ENCODE measurements around the gene CPXM1. TPM values are rescaled to one million over a fixed set of nuclear protein-coding genes. Genes with fewer than 3 reads are reported as not detected.
"Not testable (repeated sequence)": the region's sequence is repeated elsewhere in the genome, so short reads cannot be mapped to it uniquely, and the experiment has no call there.

The CPXM1 gene
- total RNA-seq: 1 to 10 TPM; 1.6 to 1.7 TPM

GRCh38 chr20:2800521-2801285 is at the start of gene CPXM1:
Gene CPXM1 (minus strand): TSS chr20:2800627. CDS start chr20:2800572, 55 bp downstream.
- CTCF ChIA-PET: interaction anchor here (0.5 to 0.8 kb wide), 4 partner anchors 27 to 230 kb away, joined by 3 to 5 read pairs (median 4); partner anchors contain the start of genes PCED1A and VPS16

DNA sequence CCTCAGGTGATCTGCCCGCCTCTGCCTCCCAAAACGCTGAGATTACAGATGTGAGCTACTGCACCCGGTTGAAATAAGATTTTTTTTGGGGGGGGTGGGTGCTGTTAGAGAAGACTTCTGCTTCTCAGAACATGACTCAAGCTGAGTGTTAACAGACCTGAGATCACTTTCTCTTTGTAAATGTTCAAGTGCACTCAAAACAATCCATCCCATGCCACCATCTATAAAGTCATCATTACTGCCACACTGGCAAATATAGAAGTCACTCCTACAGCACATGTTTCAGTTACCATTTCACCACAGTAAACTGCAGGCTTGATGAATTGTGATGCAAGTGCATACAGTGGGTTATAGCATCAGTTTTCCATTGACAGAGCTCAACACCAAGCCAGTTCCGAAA is 49.1 kb upstream of the CPXM1 start:
- POLR2A ChIA-PET: no interaction called here
- CTCF ChIA-PET: interaction anchor here (1.2 kb wide), 1 partner anchor 16 kb away, joined by 3 read pairs; no protein-coding TSS in a partner anchor

More at GRCh38 chr20:2800521-2801285, at the start of gene CPXM1:
- POLR2A ChIA-PET: no interaction called here

DNA sequence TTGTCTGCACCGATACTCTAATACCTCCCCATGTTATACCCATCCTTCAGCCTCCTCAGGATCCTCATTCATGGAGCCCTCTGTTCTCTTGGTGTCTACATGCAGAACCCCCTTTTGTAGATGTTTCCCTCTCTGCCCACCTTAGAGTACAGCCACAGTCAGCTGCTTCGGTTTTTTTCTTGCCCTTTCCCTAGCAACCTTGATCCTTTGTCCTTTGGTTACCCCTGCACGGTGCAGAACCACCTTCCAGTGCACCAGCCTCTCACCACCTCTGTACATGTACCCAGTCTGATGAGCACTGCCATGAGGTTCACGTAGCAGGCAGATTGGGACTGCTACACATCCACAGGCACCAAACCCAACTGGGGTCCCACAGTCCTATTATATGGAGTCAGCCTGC is 47.4 kb upstream of the CPXM1 start:
- ChIA-PET CTCF (interaction anchor here (0.6 to 1.1 kb wide), 2 partner anchors 68 to 239 kb away, joined by 3 read pairs; no protein-coding TSS in a partner anchor), POLR2A (no interaction called here)

- POLR2A ChIA-PET: no interaction called here
Measured at GRCh38 chr20:2846698-2847097, 46.3 kb upstream of the CPXM1 start.

GRCh38 chr20:2845607-2846006 is 45.2 kb upstream of the CPXM1 start:
- CTCF ChIA-PET: interaction anchor here (0.7 to 1.6 kb wide), 2 partner anchors 10 to 13 kb away, joined by 3 to 5 read pairs; no protein-coding TSS in a partner anchor
- POLR2A ChIA-PET: no interaction called here

More at GRCh38 chr20:2846698-2847097, 46.3 kb upstream of the CPXM1 start:
- CTCF ChIA-PET: interaction anchor here (1.1 to 1.6 kb wide), 2 partner anchors 12 to 69 kb away, joined by 3 to 5 read pairs; no protein-coding TSS in a partner anchor

- POLR2A ChIA-PET: interaction anchor here (0.7 to 1.0 kb wide), 2 partner anchors 157 to 189 kb away, joined by 3 to 4 read pairs; no protein-coding TSS in a partner anchor
- CTCF ChIA-PET: interaction anchor here (1.6 kb wide), 1 partner anchor 11 kb away, joined by 8 read pairs; no protein-coding TSS in a partner anchor
Measured at GRCh38 chr20:2840967-2841531, 40.6 kb upstream of the CPXM1 start.

DNA sequence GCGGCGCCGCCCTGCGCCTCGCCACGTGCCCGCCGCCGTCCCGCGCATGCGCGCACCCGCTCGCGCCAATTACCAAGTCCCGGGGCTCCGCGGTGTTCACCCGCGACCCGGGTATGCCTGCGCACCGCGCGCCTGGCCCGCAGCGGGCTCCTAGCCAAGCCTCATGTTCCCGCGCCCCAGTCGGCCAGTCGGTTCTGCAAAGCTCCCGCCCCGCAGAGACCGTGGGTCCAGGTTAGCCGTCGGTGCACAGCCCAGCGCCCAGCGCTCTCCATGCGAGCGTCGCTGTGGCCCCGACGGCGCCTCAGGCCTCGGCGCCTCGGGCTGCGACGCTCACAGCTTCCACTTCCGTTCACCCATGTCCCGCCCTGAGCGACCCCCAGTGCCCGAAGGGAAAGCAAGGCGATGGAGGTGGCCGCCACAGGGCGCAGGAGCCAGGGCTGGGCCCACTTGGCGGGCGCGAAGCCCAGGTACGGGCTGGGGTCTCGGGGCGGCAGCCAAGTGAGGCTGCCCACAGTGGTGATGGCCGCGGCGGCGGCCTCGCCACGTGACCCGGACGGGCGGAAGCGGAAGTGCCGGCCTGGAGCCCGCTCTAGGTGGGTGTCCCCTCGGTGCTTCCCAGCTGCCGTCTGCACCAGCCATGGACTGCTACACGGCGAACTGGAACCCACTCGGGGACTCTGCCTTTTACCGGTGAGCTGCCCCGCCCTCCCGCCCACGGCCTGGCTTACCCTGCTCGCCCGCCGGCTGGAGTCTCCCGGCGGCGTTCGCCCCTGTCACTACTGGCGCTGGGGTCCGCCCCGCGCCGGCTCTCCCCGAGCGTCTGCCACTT is 39.9 kb upstream of the CPXM1 start, which contains the start of the genes PCED1A and VPS16:
PCED1A (minus strand) TSS at position 518 of the 829 bp plus-strand sequence. CDS start 743 bp downstream, outside the sequence.
VPS16 (plus strand) TSS at position 608 of the 829 bp plus-strand sequence; CDS start at position 638, 30 bp downstream.
- ChIA-PET POLR2A (interaction anchor here (1.0 kb wide), 1 partner anchor 189 kb away, joined by 4 read pairs; no protein-coding TSS in a partner anchor), CTCF (interaction anchor here (0.8 to 1.8 kb wide), 3 partner anchors 12 to 87 kb away, joined by 3 to 8 read pairs (median 5); no protein-coding TSS in a partner anchor)

DNA sequence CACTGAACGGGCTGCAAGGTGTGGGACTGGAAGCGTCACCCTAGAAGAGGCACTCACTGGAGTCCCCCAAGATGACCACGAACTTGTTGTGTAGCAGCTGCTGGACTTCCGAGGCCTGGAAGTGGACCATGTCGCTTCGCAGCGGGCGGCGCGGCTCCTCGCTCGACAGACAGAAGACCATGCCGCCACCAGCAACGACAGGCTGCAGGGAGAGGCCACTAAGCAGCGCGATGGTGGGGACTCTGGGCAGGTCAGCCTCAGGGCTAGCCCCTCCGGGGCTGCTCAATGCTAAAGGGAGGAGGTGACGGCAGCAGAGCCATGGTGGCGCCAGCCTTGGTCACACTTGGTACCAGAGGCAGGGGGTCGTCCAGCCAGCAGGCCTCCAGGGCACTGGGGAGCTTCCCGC is 39.3 kb upstream of the CPXM1 start:
- CTCF ChIA-PET: interaction anchor here (0.8 to 1.8 kb wide), 2 partner anchors 39 to 86 kb away, joined by 3 to 5 read pairs; no protein-coding TSS in a partner anchor
- POLR2A ChIA-PET: no interaction called here

DNA sequence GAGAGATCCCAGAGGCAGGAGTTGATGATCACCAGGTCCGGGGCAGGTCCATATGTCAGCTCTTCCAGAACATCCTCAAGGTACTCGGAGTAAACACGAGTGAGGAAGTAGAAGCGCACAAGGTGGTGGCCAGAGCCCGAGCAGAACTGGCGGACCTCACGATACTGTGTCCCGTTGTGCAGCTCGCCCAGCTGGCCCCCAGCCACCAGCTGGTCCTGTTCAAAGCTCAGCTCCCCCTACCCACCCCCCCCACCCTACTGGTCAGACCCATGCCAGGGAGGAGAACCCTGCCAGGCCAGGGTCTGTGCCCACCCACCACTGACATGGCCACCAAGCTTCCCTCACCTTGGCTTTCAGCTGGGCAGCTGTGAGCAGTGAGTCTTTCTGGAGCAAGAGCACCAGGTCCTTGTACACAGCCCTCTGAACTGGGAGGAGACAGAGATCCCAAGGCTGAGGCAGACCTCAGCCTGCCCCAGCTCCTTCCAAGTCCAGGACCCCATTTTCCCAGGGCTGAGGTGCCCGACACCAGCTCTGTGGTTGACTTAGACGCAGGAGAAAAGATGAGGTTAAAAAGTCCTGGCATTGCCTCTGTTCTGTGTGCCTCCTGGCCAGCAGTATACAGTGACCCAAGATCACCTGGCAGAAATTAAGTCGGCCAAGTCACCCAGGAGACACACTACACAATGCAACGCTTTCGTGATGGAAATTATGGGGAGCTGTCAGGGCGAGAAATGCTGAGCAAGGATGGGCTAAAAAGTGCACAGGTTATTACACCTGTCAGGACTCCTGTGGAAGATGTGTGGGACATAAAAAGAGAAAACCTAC is 38.6 kb upstream of the CPXM1 start:
- POLR2A ChIA-PET: no interaction called here
- CTCF ChIA-PET: interaction anchor here (1.8 kb wide), 1 partner anchor 86 kb away, joined by 5 read pairs; no protein-coding TSS in a partner anchor

- ChIA-PET POLR2A (no interaction called here), CTCF (interaction anchor here (0.6 kb wide), 1 partner anchor 949 kb away, joined by 3 read pairs; no protein-coding TSS in a partner anchor)
Measured at GRCh38 chr20:2838170-2838797, 37.9 kb upstream of the CPXM1 start.

- CTCF ChIA-PET: interaction anchor here (0.6 kb wide), 1 partner anchor 950 kb away, joined by 3 read pairs; no protein-coding TSS in a partner anchor
- POLR2A ChIA-PET: no interaction called here
Measured at GRCh38 chr20:2837221-2837960, 37.0 kb upstream of the CPXM1 start.

DNA sequence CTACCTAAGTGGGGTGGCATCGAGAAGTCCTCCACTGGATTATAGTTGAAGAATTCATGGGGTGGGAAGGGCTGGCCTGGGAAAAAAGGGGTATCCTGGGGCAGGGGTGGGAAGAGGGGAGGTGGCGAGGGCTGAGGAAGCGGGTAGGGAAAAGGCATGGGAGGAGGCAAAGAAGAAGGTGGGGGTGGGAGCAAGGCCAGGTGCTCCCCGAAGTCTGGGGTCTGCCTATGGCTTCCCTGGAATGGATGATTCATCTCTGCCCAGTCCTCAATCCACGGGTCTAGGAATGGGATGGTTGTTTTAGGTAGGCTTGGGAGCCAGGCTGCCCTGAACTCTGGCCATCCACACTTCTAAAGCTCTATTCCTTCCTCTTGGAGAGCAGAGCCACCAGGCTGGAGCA is 35.6 kb upstream of the CPXM1 start:
- CTCF ChIA-PET: no interaction called here
- POLR2A ChIA-PET: no interaction called here

GRCh38 chr20:2835331-2835796 is 34.9 kb upstream of the CPXM1 start:
- CTCF ChIA-PET: no interaction called here
- POLR2A ChIA-PET: no interaction called here

DNA sequence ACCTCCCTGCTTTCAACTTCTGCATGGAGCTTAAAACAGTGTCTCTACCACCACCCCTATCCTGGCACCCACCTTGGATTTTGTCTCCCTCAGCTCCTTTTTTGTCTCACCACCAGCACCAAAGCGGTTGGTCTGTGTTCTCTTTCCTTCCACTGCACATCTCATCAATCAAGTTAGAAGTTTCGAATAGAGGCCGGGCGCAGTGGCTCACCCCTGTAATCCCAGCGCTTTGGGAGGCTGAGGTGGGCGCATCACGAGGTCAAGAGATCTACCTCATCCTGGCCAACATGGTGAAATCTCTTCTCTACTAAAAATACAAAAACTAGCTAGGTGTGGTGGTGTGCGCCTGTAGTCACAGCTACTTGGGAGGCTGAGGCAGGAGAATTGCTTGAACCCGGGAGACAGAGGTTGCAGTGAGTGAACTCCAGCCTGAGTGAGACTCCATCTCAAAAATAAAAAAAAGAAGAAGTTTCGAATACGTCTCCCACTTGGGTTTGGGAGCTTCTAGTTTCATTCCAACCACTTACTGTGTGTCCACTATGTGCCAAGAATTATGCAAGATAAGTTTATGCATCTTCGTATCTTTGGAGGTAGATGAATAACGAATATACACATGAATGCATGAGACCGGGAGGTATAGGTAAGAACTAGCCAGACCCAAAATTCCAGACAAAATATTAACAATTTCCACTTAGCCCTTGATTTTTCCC is 34.1 kb upstream of the CPXM1 start:
- POLR2A ChIA-PET: no interaction called here

GRCh38 chr20:2833761-2834160 is 33.3 kb upstream of the CPXM1 start:
- ChIA-PET POLR2A (no interaction called here), CTCF (interaction anchor here (1.2 to 1.3 kb wide), 2 partner anchors 31 to 147 kb away, joined by 3 to 6 read pairs; no protein-coding TSS in a partner anchor)

More for the DNA sequence above, 34.1 kb upstream of the CPXM1 start:
- CTCF ChIA-PET: interaction anchor here (1.2 to 1.3 kb wide), 2 partner anchors 30 to 148 kb away, joined by 3 to 6 read pairs; no protein-coding TSS in a partner anchor

DNA sequence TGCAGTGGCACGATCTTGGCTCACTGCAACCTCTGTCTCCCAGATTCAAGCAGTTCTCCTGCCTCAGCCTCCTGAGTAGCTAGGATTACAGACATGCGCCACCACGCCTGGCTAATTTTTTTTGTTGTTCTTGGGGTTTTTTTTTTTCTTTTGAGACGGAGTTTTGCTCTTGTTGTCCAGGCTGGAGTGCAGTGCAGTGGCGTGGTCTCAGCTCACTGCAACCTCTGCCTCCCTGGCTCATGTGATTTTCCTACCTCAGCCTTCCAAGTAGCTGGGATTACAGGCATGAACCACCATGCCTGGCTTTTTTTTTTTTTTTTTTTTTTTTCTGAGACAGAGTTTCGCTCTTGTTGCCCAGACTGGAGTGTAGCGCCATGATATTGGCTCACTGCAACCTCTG is 30.8 kb upstream of the CPXM1 start:
- CTCF ChIA-PET: not testable (repeated sequence)
- POLR2A ChIA-PET: interaction anchor here (0.6 kb wide), 1 partner anchor 388 kb away, joined by 3 read pairs; no protein-coding TSS in a partner anchor
